HG02588 (cell line): ENCODE results near the gene PCDH10.
A peak's percentile ranks its signal among the peaks of the same experiment; 100 is the strongest.

Experiments
- ATAC-seq: cut with Tn5 transposase; IDR thresholded peaks from one replicate; pipeline ENCODE4 v1.9.1; 2021; ENCODE audit warnings: mild to moderate bottlenecking, moderate library complexity; ENCODE audit not compliant: unreplicated experiment

Gene PCDH10, protein sequence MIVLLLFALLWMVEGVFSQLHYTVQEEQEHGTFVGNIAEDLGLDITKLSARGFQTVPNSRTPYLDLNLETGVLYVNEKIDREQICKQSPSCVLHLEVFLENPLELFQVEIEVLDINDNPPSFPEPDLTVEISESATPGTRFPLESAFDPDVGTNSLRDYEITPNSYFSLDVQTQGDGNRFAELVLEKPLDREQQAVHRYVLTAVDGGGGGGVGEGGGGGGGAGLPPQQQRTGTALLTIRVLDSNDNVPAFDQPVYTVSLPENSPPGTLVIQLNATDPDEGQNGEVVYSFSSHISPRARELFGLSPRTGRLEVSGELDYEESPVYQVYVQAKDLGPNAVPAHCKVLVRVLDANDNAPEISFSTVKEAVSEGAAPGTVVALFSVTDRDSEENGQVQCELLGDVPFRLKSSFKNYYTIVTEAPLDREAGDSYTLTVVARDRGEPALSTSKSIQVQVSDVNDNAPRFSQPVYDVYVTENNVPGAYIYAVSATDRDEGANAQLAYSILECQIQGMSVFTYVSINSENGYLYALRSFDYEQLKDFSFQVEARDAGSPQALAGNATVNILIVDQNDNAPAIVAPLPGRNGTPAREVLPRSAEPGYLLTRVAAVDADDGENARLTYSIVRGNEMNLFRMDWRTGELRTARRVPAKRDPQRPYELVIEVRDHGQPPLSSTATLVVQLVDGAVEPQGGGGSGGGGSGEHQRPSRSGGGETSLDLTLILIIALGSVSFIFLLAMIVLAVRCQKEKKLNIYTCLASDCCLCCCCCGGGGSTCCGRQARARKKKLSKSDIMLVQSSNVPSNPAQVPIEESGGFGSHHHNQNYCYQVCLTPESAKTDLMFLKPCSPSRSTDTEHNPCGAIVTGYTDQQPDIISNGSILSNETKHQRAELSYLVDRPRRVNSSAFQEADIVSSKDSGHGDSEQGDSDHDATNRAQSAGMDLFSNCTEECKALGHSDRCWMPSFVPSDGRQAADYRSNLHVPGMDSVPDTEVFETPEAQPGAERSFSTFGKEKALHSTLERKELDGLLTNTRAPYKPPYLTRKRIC

DNA sequence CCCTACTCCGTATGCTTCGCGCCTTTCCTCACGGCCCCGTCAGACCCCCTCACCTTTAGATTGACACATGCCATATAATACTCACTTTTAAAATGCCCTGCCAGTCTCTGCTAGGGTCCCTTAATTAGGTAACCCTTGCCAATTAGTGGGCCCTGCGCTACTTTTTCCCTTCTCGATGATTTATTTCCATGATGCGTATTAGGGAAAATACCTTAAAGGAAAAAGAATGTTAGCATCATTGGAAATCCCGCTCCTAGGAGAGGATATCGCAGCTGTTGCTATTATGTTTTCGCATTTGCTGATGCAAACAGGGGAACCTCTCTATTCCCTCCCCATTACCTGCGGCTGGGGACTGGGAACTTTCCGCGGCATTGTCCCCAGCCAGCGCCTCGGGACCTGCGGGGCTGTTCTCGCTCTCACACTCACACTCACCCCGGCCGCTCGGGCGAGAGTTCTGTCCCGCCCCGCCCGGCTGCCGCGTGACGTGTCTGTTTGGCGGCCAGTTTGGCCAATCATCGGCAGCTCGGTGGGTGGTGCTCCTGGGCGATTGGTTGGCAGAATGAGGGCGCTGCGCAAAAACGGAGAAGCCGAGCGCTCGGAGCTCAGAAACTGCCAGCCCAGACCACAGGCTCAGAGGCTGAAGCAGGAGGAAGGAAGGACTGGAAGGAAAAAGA lies at the start of gene PCDH10:
PCDH10 (plus strand) TSS at position 605 of the 674 bp plus-strand sequence. CDS start 847 bp downstream, outside the sequence.
- ATAC-seq: peak; percentile 78

DNA sequence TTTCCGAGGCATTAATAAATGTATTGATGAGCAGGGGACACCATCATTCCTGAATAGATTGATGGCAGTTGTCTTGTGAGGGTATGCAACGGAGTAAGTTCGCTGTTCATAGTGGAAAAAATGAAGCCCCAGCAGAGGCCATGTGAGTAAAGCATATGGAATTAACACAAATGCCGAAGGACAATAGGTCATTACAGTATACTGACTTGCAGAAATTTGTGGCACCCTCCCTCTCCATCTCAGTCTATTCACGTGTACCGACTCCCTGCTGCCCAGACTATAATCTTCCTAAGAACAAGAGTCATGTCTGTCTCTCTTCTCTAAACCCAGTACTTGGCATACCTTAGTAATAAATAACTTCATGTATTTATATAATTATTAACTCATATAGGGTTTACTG lies 47.1 kb upstream of the PCDH10 start:
- ATAC-seq: no peak

DNA sequence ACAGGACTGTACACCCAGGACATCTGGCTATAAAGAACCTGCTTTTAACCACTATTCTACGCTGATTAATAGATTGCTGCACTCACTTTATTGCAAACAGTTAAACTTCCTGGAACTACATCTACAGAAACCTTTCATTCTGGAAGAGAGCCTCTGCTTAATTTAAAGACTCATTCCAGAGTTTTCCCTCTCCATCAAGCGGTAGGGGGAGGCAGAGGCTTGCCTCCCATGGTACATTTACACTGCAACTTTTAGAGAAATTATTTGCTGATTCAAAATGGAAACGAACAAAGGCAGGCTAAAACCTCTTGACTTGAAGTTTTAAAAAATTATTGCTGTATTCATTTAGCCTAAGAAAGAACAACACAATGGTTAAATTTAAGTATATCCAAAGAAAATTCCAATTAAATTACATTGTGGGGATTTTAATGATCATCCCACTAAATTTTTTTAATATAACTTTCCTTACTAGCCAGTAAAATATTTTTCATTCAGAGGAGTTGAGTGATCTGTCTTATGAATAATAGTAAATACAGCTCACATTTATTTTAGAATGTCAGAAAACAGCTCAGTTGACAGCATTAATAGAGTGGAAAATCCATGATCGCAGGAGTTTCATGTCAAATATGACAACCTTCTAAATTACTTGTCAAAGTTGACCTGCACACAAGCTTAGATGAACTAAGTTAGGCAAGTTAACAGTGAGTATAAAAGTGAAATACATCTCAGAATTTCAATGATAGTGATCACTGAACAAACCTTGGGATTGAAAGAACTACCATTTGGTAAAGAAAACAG lies 46.3 kb upstream of the PCDH10 start:
- no peak for ATAC-seq

DNA sequence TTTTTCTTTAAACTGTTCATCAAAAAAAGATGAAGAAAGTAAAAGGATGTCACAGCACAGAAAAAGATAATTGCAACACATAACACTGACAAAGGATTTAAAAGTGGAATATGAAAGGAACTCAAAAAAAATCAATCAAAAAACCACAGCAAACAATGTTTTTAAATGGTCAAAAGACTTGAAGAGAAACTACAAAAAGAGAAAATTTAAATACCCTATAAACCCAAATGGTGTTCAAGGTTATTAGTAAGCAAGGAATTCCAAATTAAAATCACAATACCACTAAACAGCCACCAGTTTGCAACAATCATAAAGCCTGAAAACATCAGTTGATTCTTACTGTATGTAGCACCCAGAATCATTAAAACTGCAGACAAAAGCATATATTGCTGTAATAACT lies 36.5 kb upstream of the PCDH10 start:
- ATAC-seq: no peak

DNA sequence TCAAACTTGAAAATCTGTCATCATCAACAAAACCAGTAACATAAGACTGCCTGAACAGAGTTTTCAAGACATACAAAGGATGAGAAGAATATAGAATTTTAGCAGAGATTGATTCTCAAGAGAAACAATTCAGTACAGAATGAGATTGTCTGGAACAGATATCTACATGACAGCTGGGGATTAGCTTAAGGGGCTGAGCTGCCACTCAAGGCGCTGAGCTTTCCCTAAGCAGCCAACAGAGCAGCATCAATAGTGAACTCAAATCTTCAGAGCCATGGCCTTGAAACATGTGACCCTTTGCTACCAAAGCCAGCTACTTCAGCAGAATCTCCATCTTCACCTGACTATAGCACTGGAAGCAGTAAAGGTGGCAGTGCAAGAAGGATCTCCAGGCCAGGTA lies 24.3 kb upstream of the PCDH10 start:
- no peak for ATAC-seq

DNA sequence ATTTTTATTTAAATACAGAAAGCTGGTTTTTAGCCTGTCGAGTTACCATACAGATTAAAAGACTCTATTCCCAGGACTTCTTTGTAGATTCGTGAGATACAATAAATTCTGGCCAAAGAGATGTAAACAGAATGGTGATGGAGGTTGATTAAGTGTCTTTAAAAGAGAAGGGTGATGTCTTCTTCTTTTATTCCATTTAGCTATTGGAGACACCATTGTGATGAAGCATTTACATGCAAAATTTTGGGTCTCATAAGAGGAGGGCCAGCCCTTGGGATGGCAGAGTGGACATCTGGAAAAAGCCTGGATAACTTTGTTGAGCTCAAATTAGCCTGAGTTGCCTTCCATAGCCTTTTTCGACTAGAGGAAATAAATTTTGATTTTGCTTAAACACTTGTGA lies 21.6 kb upstream of the PCDH10 start:
- no peak for ATAC-seq

DNA sequence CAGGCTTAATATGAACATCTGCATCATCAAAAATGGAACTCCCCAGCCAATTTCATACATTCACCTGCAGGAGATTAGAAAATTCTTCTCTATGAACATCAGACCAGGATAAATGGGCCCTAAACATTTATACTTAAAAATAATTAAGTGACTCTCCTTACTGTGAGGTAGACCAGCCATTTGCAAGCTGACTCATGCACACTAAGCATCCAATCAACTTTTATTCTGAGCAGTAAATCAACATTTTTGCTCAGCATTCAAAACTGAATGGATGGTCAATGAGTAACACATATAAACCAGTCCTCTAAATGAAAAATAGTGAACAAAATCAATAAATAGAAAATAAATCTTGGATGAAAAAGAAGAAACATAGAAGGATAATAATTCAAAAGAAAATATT lies 19.9 kb upstream of the PCDH10 start:
- no peak for ATAC-seq

DNA sequence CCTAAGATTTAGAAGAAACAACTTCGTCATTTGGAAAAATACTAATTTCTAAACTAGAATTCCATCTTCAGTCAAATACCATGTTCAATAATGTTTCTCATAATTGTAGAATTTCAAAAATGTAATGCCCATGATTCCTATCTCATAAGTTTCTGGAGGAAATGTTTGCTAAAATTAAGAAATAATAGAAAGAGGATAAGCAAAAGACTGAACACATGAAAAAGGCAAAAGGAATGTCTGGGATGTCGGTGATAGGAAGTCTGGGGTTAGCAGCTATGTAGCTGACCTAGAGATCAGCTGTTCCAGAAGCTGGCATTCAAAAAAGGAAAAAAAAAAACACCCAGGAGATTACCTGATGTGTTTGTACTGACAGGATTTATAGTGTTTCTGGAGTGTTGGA lies 18.9 kb upstream of the PCDH10 start:
- ATAC-seq: no peak

DNA sequence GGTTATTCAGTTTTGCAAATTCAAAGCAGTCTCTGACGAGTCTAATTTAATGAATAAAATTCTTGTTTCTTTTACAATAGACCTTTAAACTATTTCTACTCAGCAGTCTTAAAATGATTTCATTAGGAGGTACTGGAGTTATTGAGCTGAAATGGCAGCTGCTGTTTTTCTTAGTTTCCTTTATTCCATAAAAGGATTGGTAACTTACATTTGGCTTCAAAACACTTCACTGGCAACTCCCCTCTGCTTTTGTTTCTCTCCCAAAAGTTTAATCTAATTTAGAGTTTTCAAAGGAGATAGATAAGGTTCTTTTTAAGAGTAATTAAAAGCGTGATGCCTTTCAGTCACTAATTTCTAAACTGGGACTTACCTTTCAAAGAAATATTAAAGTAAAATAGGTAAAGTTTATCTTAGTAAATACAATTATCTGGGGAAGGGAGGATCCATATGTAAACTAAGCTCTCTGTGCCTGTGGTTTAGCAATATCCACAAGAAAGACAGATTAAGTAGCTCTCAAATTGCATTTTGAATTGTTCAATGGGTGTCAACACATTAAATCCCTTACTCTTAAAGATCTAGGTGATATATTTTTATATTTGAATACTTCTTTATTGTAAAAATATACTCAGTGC lies 17.1 kb upstream of the PCDH10 start:
- no peak for ATAC-seq

DNA sequence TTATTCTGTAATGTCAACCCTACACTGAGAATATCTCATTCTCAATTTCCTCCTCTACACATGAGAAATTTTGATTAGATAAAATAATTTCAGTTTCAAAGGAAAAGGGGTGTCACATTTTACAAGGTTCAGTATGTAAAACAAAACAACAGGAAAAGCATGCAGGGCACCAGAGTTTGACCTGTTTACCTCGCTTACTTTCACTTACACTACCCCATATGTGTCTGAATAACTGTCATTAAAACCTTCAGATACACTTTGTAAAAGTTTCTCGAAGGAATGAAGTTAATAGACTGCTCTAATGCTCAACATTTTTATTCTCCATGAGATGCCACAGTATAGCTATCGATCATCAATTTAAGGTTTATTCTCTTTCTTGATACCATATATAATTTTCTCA lies 12.3 kb upstream of the PCDH10 start:
- ATAC-seq: no peak

DNA sequence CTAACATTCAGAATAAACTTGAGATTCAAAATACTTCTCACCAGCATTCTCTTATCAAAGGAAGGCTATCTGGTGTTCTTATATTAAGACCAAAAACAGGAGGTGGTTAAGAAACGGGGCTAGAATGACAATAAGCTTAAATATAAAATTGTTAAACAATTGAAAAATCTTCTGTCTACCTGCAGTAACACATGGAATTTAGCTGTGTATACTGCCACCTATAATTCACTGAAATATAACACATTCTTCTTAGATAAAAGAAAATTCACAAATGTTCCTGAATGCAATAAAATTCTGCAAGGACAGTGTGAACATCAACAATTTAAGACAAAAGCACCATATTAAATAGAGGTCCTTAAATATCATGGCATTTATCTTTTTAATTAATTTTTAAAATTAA lies 11.5 kb upstream of the PCDH10 start:
- ATAC-seq: no peak

DNA sequence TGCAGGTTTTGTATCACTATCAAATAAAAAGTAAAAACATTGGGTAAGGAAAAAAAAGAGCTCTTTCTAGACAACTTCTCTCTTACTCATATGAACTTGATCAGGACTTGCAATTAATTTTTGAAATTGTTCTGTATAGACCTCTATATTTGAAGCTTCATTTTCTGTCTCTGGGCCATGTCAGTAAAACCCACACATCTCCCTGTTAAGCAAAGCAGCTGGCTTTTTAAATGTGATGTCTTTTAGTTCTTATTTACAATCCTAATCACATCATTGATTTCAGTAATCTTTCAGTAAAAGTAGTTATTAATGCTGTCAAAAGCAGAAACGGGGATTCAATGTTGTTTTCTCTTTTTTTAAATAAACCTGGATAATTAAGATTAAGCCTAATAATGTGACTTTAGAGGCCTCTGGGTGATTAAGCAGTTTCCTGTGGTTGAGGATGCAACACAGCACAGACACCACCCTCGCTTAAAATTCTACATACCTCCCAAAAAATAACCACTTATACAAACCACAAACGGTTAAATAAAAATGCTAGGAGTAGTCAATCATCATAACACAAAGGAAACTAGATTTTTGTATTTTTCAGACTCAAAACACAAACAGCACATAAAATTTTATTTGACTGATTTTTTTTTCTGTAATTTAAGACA lies 5.2 kb upstream of the PCDH10 start:
- no peak for ATAC-seq

DNA sequence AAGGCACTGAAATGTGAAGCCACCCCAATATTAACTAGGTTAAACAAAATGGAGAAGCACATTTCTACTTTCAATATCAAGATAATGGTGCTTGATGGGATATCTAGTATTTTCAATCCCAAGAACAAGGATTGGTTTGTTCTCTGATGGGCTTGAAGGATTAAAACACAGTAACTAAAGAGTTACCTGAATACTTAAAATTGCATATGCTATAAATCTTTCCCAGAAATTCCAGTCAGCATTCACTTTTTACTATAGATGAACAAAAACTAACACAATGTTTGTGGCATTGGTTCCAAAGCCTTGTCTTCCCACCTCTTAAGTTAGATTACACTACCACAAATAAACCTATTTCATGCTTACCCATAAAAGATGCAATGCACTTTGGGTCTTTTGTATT lies 3.9 kb upstream of the PCDH10 start:
- no peak for ATAC-seq

DNA sequence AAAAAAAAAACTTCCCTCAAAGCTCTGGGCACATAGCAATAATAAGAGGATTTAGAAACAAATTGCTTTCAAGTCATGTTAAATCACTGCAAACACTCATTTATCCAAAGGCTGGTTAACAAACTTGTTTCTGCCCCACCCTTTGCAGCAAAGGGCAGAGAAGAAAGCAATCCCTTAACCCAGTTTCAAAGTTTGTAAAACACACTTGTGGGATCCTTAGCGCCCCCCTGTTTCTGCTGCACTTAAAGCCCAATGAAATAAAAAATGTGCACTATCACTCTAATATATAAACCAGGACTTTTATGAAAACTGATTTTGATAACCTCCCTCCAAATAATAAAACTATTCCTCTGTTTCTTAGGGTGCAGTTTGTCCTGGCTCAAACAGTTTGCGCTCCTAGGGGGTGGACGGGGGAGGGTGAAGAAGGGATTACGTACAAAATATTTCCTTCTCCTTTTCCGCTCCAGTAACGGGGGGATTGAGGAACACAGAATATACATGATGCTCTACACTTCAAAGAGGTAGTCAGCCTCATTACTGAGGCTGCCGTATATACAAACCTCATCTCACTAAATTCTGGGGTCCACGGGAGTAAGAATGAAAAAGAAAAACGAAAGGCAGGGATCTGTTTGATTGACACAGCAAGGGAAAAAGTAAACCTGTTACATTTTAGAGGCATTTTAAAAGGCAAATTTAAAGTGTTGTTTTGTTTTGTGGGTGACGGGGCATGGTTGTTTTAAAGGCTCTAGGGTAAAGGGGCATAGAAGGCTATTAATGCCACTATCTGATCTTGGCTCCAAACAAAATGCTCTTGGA lies 3.1 kb upstream of the PCDH10 start:
- no peak for ATAC-seq

DNA sequence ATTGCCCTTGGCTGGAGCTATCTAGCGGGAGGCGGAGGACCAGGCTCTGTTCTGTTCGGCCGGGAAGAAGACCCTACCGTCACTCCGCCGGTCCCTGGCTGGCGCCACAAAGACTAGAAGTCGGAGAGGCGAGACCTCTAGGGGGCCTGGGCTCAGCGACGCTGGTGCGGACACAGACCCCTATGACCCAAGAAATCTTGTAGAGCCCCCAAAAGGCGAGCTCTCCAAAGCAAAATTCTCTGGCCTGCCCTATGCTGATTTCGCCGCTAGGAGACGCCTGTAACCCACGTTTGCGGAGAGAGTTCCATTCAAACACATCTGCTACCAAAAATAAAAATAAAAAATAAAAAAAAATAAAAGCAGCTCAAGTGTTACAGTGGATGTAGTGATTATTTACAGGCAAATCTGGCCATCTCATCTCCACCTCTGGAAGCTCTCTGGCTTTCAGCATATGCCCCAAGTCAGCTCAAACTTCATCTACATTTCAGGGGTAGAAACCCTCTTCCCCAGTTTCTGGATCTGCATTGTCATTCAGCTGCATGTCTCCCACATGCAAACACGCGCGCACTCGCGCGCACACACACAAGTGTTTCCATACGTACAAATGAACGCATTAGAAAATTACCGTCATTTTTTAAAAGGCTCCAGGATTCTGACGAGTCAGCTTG lies 2.4 kb upstream of the PCDH10 start:
- peak; percentile 47 for ATAC-seq

DNA sequence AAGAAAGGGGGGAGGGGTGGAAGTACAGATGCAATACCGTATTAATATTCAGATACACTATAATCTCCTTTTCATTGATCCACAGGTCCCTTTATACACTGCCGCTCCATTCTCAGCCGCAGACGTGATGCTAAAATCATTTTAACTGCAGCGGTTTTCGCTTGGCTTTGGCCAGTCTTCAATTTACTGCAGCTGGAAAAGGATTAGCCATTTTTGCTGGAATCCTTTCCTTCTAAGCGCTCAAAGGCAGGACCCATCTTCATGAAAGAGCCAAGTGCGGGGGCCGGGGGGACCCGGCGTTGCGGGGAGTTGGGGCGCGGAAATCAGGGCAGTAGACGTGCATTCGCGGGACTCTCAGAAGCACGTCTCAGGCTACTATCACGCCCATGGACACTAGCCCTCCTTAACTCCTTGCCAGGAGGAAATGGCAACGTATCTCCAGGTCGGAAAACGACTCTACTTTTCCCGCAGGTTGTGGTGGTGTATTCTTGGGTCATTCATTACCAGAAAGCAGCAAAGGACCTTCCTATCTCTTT lies 1.7 kb upstream of the PCDH10 start:
- ATAC-seq: no peak

DNA sequence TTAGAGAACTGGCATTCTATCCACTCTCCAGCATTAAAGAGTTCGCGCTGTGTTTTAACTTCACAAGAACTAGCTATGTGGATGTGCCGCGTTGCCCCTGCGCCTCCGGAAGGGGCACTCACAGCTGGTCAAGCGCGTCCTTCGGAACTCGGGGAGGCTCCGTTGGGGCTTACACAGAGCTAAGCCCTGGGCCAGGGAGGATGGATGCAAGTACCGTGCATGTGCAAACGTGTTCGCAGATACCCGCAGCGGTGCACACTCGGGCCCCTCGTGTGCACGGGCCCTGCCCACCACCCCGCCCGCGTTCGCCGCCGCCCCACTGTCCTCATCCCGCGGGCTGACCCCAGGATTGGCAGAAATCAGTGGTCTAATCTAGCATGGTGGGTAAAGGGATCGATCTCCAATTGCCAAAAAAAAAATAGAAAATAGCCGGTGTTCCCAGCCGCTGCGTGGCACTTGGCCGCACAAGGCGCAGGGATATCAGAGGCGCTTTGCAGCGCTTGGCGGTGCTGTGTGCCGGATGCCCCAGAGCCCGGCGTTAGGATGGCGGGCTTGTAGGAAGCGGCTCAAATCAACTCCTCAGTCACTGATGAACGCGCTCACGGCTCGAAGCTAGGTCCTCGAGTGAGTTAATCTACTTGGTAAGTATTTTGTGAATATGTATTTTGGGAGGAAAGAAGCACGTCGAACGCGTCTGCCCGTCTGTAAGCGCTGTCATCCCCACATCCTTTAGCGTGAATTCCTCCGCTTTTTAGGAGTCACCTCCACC lies 989 bp upstream of the PCDH10 start:
- ATAC-seq: no peak
